Measurements from ENCODE around the gene ADAM17. TPM values are rescaled to one million over a fixed set of nuclear protein-coding genes. Genes with fewer than 3 reads are reported as not detected.
A peak's percentile ranks its signal among the peaks of the same experiment; 100 is the strongest.

Gene ADAM17
- total RNA-seq, 2 experiments from 2014 or later, result 24.0 to 24.7 TPM

- peaks cover 28% of the 10 kb centered on the region for H3K4me1 Mint-ChIP-seq (ENCODE audit: low read depth)
- no peak for DNase-seq
- H3K9me3 Mint-ChIP-seq, result no peaks in the 10 kb centered on the region
- CTCF ChIA-PET, result no interaction called here
- POLR2A ChIA-PET, result interaction anchor here (1.3 kb wide), 1 partner anchor 9 kb away, joined by 3 read pairs; no protein-coding TSS in a partner anchor
- no peaks in the 10 kb centered on the region for H3K27me3 Mint-ChIP-seq
- no peak overlapping the region for H3K4me3 Mint-ChIP-seq
- H3K36me3 Mint-ChIP-seq, result peaks cover 15% of the 10 kb centered on the region
- intact Hi-C loops (cut with micrococcal nuclease), result no loop called here
- H3K27ac Mint-ChIP-seq, result no peak overlapping the region
Observed at GRCh38 chr2:9539531-9539930, 16.1 kb downstream of the ADAM17 start.

GRCh38 chr2:9538000-9538507, 17.6 kb downstream of the ADAM17 start:
- H3K27ac Mint-ChIP-seq, result no peak overlapping the region

GRCh38 chr2:9536504-9536903, 19.1 kb downstream of the ADAM17 start:
- intact Hi-C loops (cut with micrococcal nuclease), result no loop called here
- H3K27me3 Mint-ChIP-seq, result no peaks in the 10 kb centered on the region
- ChIA-PET POLR2A (no interaction called here), CTCF (no interaction called here)
- H3K27ac Mint-ChIP-seq, result no peak overlapping the region
- H3K4me3 Mint-ChIP-seq, result no peak overlapping the region
- H3K9me3 Mint-ChIP-seq, result no peaks in the 10 kb centered on the region
- H3K36me3 Mint-ChIP-seq, result peaks cover 12% of the 10 kb centered on the region
- peaks cover 16% of the 10 kb centered on the region for H3K4me1 Mint-ChIP-seq (ENCODE audit: low read depth)
- no peak for DNase-seq

More at GRCh38 chr2:9538000-9538507, 17.6 kb downstream of the ADAM17 start:
- H3K9me3 Mint-ChIP-seq, result no peaks in the 10 kb centered on the region
- ChIA-PET CTCF (no interaction called here), POLR2A (no interaction called here)
- no peaks in the 10 kb centered on the region for H3K27me3 Mint-ChIP-seq
- H3K4me3 Mint-ChIP-seq, result no peak overlapping the region
- peaks cover 17% of the 10 kb centered on the region for H3K4me1 Mint-ChIP-seq (ENCODE audit: low read depth)
- DNase-seq, result no peak
- H3K36me3 Mint-ChIP-seq, result peaks cover 16% of the 10 kb centered on the region
- intact Hi-C loops (cut with micrococcal nuclease), result no loop called here

GRCh38 chr2:9535177-9535576, 20.5 kb downstream of the ADAM17 start:
- intact Hi-C loops (cut with micrococcal nuclease), result no loop called here
- CTCF ChIA-PET, result no interaction called here
- H3K27ac Mint-ChIP-seq, result no peak overlapping the region
- DNase-seq, result no peak
- no peak overlapping the region for H3K4me3 Mint-ChIP-seq
- peaks cover 12% of the 10 kb centered on the region for H3K36me3 Mint-ChIP-seq
- POLR2A ChIA-PET, result no interaction called here
- no peaks in the 10 kb centered on the region for H3K27me3 Mint-ChIP-seq
- H3K4me1 Mint-ChIP-seq (ENCODE audit: low read depth), result peaks cover 16% of the 10 kb centered on the region
- no peaks in the 10 kb centered on the region for H3K9me3 Mint-ChIP-seq

- ChIA-PET CTCF (no interaction called here), POLR2A (interaction anchor here (0.7 kb wide), 1 partner anchor 121 kb away, joined by 3 read pairs; no protein-coding TSS in a partner anchor)
- H3K9me3 Mint-ChIP-seq, result no peaks in the 10 kb centered on the region
- intact Hi-C loops (cut with micrococcal nuclease), result no loop called here
- H3K36me3 Mint-ChIP-seq, result peaks cover 18% of the 10 kb centered on the region
- no peak overlapping the region for H3K27ac Mint-ChIP-seq
- no peaks in the 10 kb centered on the region for H3K27me3 Mint-ChIP-seq
- no peak overlapping the region for H3K4me3 Mint-ChIP-seq
- H3K4me1 Mint-ChIP-seq (ENCODE audit: low read depth), result peaks cover 11% of the 10 kb centered on the region
- no peak for DNase-seq
Observed at GRCh38 chr2:9533663-9534062, 22.0 kb downstream of the ADAM17 start.

GRCh38 chr2:9532421-9532820, 23.2 kb downstream of the ADAM17 start:
- intact Hi-C loops (cut with micrococcal nuclease), result no loop called here
- Mint-ChIP-seq H3K4me3 (no peak overlapping the region), H3K9me3 (no peaks in the 10 kb centered on the region), H3K4me1 (ENCODE audit: low read depth) (peaks cover 5% of the 10 kb centered on the region), H3K27me3 (no peaks in the 10 kb centered on the region), H3K36me3 (peaks cover 22% of the 10 kb centered on the region), H3K27ac (no peak overlapping the region)
- CTCF ChIA-PET, result no interaction called here
- POLR2A ChIA-PET, result no interaction called here
- no peak for DNase-seq

- intact Hi-C loops (cut with micrococcal nuclease), result no loop called here
- CTCF ChIA-PET, result no interaction called here
- H3K36me3 Mint-ChIP-seq, result peaks cover 32% of the 10 kb centered on the region
Observed at GRCh38 chr2:9527995-9528787, 27.4 kb downstream of the ADAM17 start.

GRCh38 chr2:9525266-9525665, 30.4 kb downstream of the ADAM17 start:
- intact Hi-C loops (cut with micrococcal nuclease), result no loop called here
- Mint-ChIP-seq H3K36me3 (peaks cover 43% of the 10 kb centered on the region), H3K4me3 (no peak overlapping the region), H3K9me3 (no peaks in the 10 kb centered on the region), H3K27ac (no peak overlapping the region), H3K4me1 (ENCODE audit: low read depth) (no peaks in the 10 kb centered on the region), H3K27me3 (no peaks in the 10 kb centered on the region)
- no peak for DNase-seq
- CTCF ChIA-PET, result no interaction called here
- POLR2A ChIA-PET, result no interaction called here

More at GRCh38 chr2:9527995-9528787, 27.4 kb downstream of the ADAM17 start:
- Mint-ChIP-seq H3K4me1 (ENCODE audit: low read depth) (no peaks in the 10 kb centered on the region), H3K4me3 (no peak overlapping the region), H3K27ac (no peak overlapping the region), H3K9me3 (no peaks in the 10 kb centered on the region), H3K27me3 (no peaks in the 10 kb centered on the region)
- POLR2A ChIA-PET, result no interaction called here
- no peak for DNase-seq

- Mint-ChIP-seq H3K4me1 (ENCODE audit: low read depth) (peaks cover 3% of the 10 kb centered on the region), H3K27ac (no peak overlapping the region), H3K9me3 (no peaks in the 10 kb centered on the region), H3K27me3 (no peaks in the 10 kb centered on the region), H3K36me3 (peaks cover 46% of the 10 kb centered on the region), H3K4me3 (no peak overlapping the region)
- ChIA-PET POLR2A (no interaction called here), CTCF (no interaction called here)
- no peak for DNase-seq
- intact Hi-C loops (cut with micrococcal nuclease), result no loop called here
Observed at GRCh38 chr2:9524291-9524690, 31.3 kb downstream of the ADAM17 start.

GRCh38 chr2:9519250-9519649, 36.4 kb downstream of the ADAM17 start:
- intact Hi-C loops (cut with micrococcal nuclease), result no loop called here
- Mint-ChIP-seq H3K4me3 (no peak overlapping the region), H3K9me3 (no peaks in the 10 kb centered on the region), H3K27ac (peak overlapping the region; percentile 56), H3K36me3 (peaks cover 37% of the 10 kb centered on the region), H3K27me3 (no peaks in the 10 kb centered on the region), H3K4me1 (ENCODE audit: low read depth) (peaks cover 3% of the 10 kb centered on the region)
- DNase-seq, result no peak
- ChIA-PET CTCF (no interaction called here), POLR2A (no interaction called here)

- Mint-ChIP-seq H3K27me3 (no peaks in the 10 kb centered on the region), H3K27ac (no peak overlapping the region), H3K4me1 (ENCODE audit: low read depth) (peaks cover 3% of the 10 kb centered on the region), H3K4me3 (no peak overlapping the region), H3K36me3 (peaks cover 37% of the 10 kb centered on the region), H3K9me3 (no peaks in the 10 kb centered on the region)
- intact Hi-C loops (cut with micrococcal nuclease), result no loop called here
- ChIA-PET POLR2A (interaction anchor here (0.7 kb wide), 1 partner anchor 37 kb away, joined by 3 read pairs; no protein-coding TSS in a partner anchor), CTCF (no interaction called here)
- no peak for DNase-seq
Observed at GRCh38 chr2:9518780-9519179, 36.9 kb downstream of the ADAM17 start.

GRCh38 chr2:9518163-9518562, 37.5 kb downstream of the ADAM17 start:
- no peak overlapping the region for H3K4me3 Mint-ChIP-seq
- intact Hi-C loops (cut with micrococcal nuclease), result no loop called here
- ChIA-PET CTCF (interaction anchor here (1.3 kb wide), 1 partner anchor 9 kb away, joined by 4 read pairs; no protein-coding TSS in a partner anchor), POLR2A (interaction anchor here (0.7 to 0.8 kb wide), 2 partner anchors 28 to 38 kb away, joined by 3 read pairs; no protein-coding TSS in a partner anchor)
- no peaks in the 10 kb centered on the region for H3K27me3 Mint-ChIP-seq
- no peaks in the 10 kb centered on the region for H3K9me3 Mint-ChIP-seq
- no peak for DNase-seq
- peaks cover 3% of the 10 kb centered on the region for H3K4me1 Mint-ChIP-seq (ENCODE audit: low read depth)
- peaks cover 38% of the 10 kb centered on the region for H3K36me3 Mint-ChIP-seq
- H3K27ac Mint-ChIP-seq, result no peak overlapping the region

Measured in activated CD4-positive, alpha-beta memory T cell treated with anti-CD3 and anti-CD28 coated beads for 36 hours (primary cell).